Right lobe of liver (tissue), 6 donors: ENCODE data around the gene MTMR12. TPM values are rescaled to one million over a fixed set of nuclear protein-coding genes. Genes with fewer than 3 reads are reported as not detected.

Source experiments
- ATAC-seq, 4 donors: fragments of 200-7000 bp; cut with Tn5 transposase; one replicate each; pipeline ENCODE4 v1.9.1; 2020; ENCODE audit warnings: mild to moderate bottlenecking in 4 of 4, moderate library complexity in 4 of 4
- DNase-seq, 3 donors: peaks; one replicate each; pipeline ENCODE4 v3.0.0-alpha.2; 2020
- H3K27ac ChIP-seq, 3 donors: fragments of 200-600 bp; one replicate each; pipeline ENCODE4 v1.8.0; 2022
- H3K27me3 ChIP-seq, 2 donors: fragments of 200-600 bp; one replicate each; pipeline ENCODE4 v1.8.0; 2022
- H3K36me3 ChIP-seq, 4 donors: fragments of 200-600 bp; sonication (generic) in 1 of 4; one replicate each; pipeline versions ENCODE4 v1.5.1 to v1.8.0; 2017 to 2022; ENCODE audit warnings: control low read depth in 1 of 4
- H3K4me1 ChIP-seq, 4 donors: fragments of 200-600 bp; sonication (generic) in 1 of 4; one replicate each; pipeline versions ENCODE4 v1.5.1 to v1.8.0; 2017 to 2022; ENCODE audit warnings: control low read depth in 1 of 4
- H3K4me3 ChIP-seq, 3 donors: fragments of 200-600 bp; one replicate each; pipeline ENCODE4 v1.8.0; 2022
- H3K9me3 ChIP-seq, 4 donors: fragments of 200-600 bp; sonication (generic) in 1 of 4; one replicate each; pipeline versions ENCODE4 v1.5.1 to v1.8.0; 2017 to 2022; ENCODE audit warnings: control low read depth in 1 of 4
- CTCF ChIP-seq, 4 donors: fragments of 200-600 bp in 3 of 4; fragments of 450-650 bp in 1 of 4; IDR thresholded peaks; one replicate each; pipeline versions ENCODE4 v1.5.1 to v1.8.0; 2016 to 2022; ENCODE audit warnings: antibody characterized with exemption in 4 of 4, mild to moderate bottlenecking in 2 of 4
- POLR2A ChIP-seq: fragments of 450-650 bp; IDR thresholded peaks from one replicate; pipeline ENCODE4 v1.6.1; 2017; ENCODE audit warnings: antibody characterized with exemption, mild to moderate bottlenecking
- WGBS: methylation state at CpG from one replicate; pipeline ENCODE4 v1.1.6; 2018; ENCODE audit warnings: low coverage, low lambda C conversion rate; ENCODE audit not compliant: insufficient coverage; ENCODE audit errors: missing lambda C conversion rate; 5-methylcytosine and 5-hydroxymethylcytosine counted together
- intact Hi-C, 2 donors: fragments of 100-400 bp; cut with DNase I; formaldehyde crosslinking; loops; one replicate each; pipeline versions ENCODE4 v1.11.2 to v1.14.1; 2022
- total RNA-seq, 6 experiments: library from RNA; depleted of rRNA in 2 of 6; stranded (reverse); fragments of >200 nt in 2 of 6; fragmentation: NEBNext Ultra II Directional in 3 of 6; extraction: Animal tissue kit (Norgen Biotek cat#: 25700) in 3 of 6; gene quantifications; one replicate each; pipeline versions ENCODE4 v1.1.0 to v1.2.4, GENCODE V29; 2016 to 2023
- donor health status: DM: no; HTN: yes; CAD: no.
- donor health status: DM: no; HTN: no; CAD: no.
- donor health status: DM: no; HTN: no; CAD: no.
- donor health status: DM: no; HTN: yes; CAD: no.
- donor health status: DM: no; HTN: yes; CAD: no.

The MTMR12 gene
- total RNA-seq, 6 experiments from 2014 or later: 14.9 to 22.9 (median 16.3) TPM

GRCh38 chr5:32280656-32281081 lies 32.1 kb downstream of the MTMR12 start:
- no peak for DNase-seq
- Histone ChIP-seq H3K36me3 (no peaks in the 10 kb centered on the region), H3K27me3 (no peaks in the 10 kb centered on the region), H3K4me3 (no peak overlapping the region), H3K4me1 (peaks cover 0 to 51% (median 4%) of the 10 kb centered on the region in 4 donors), H3K27ac (no peak overlapping the region), H3K9me3 (no peaks in the 10 kb centered on the region)
- ATAC-seq: no peak
- intact Hi-C loops: no loop called here
- WGBS: 42% methylated on average over 5 of the region's 5 CpGs
- TF ChIP-seq POLR2A (no peak), CTCF (IDR thresholded peaks at IDR 0.05) (no peak)

- Histone ChIP-seq H3K36me3 (no peaks in the 10 kb centered on the region), H3K4me3 (no peak overlapping the region), H3K27ac (no peak overlapping the region), H3K27me3 (no peaks in the 10 kb centered on the region), H3K9me3 (no peaks in the 10 kb centered on the region), H3K4me1 (peaks cover 0 to 52% (median 4%) of the 10 kb centered on the region in 4 donors)
- TF ChIP-seq POLR2A (no peak), CTCF (IDR thresholded peaks at IDR 0.05) (no peak)
- intact Hi-C loops: no loop called here
- DNase-seq: no peak
- ATAC-seq: no peak
- WGBS: 82% methylated on average over 3 of the region's 3 CpGs
Observed at GRCh38 chr5:32279786-32280185, 33.0 kb downstream of the MTMR12 start.

- ATAC-seq (no peak), DNase-seq (no peak)
- intact Hi-C loops: no loop called here
- Histone ChIP-seq H3K36me3 (no peaks in the 10 kb centered on the region), H3K27ac (no peak overlapping the region), H3K4me1 (peaks cover 0 to 52% (median 4%) of the 10 kb centered on the region in 4 donors), H3K27me3 (no peaks in the 10 kb centered on the region), H3K9me3 (no peaks in the 10 kb centered on the region), H3K4me3 (no peak overlapping the region)
- WGBS: 86% methylated on average over 2 of the region's 3 CpGs
- no peak for TF ChIP-seq CTCF (IDR thresholded peaks at IDR 0.05)
- no peak for TF ChIP-seq POLR2A
Observed at GRCh38 chr5:32279223-32279622, 33.5 kb downstream of the MTMR12 start.

GRCh38 chr5:32278406-32278805 lies 34.3 kb downstream of the MTMR12 start:
- ATAC-seq: no peak
- intact Hi-C loops: no loop called here

More at GRCh38 chr5:32278406-32278805, 34.3 kb downstream of the MTMR12 start:
- Histone ChIP-seq H3K36me3 (peaks cover 0 to 7% (median 4%) of the 10 kb centered on the region in 4 donors), H3K4me3 (no peak overlapping the region), H3K27me3 (no peaks in the 10 kb centered on the region), H3K4me1 (peaks cover 0 to 45% (median 3%) of the 10 kb centered on the region in 4 donors), H3K9me3 (no peaks in the 10 kb centered on the region), H3K27ac (no peak overlapping the region)
- TF ChIP-seq CTCF (IDR thresholded peaks at IDR 0.05): no peak
- no peak for TF ChIP-seq POLR2A
- DNase-seq: no peak
- 63% methylated on average over 3 of the region's 3 CpGs for WGBS
